ENCODE measurements around the gene APC.
"Not testable (repeated sequence)": the region's sequence is repeated elsewhere in the genome, so short reads cannot be mapped to it uniquely, and the experiment has no call there.

Gene APC

DNA sequence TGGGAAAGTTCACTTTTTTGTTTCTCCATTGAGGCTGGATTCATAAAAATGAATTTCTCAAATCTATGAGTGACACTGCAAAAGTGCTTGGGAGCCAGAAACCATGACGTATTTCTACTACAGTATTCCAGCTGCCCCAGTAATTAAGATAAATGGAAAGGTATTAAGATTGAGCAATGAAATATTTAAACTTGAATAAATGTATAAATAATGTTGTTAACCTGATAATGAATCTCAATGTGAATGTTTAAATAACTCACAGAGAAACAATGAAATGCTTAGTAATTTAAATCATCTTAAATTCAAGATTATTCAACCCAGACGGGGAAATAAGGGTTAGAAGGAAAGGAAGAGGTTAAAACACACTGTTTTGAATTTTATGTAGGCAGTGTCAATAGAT, 112.2 kb downstream of the APC start:
- Histone ChIP-seq H3K36me3 (replicated peaks; ENCODE audit: insufficient read depth, low read length) (no peaks in the 10 kb centered on the region), H3K4me2 (ENCODE audit: low read depth, low read length) (no peak overlapping the region), H3K27me3 (replicated peaks; ENCODE audit: insufficient read depth, low read length) (no peaks in the 10 kb centered on the region), H2AFZ (ENCODE audit: low read length) (no peak overlapping the region), H3K79me2 (ENCODE audit: low read length) (no peaks in the 10 kb centered on the region), H3K4me1 (ENCODE audit: low read length) (peaks cover 3% of the 10 kb centered on the region; the same call in 1 of the 2 replicates), H4K20me1 (ENCODE audit: insufficient read depth, low read length) (no peaks in the 10 kb centered on the region), H3K9me3 (replicated peaks; ENCODE audit: insufficient read depth, low read length) (no peaks in the 10 kb centered on the region), H3K9me2 (replicated peaks; ENCODE audit: insufficient read depth, low read length) (no peaks in the 10 kb centered on the region), H3K4me3 (ENCODE audit: low read length) (no peak overlapping the region), H3F3A (ENCODE audit: insufficient read depth, low read length) (no peaks in the 10 kb centered on the region), H3K9ac (ENCODE audit: low read length) (no peak overlapping the region), H3K27ac (ENCODE audit: low read length) (no peak overlapping the region)
- no peak for TF ChIP-seq EZH2 (optimal IDR thresholded peaks at IDR 0.05; ENCODE audit: low read depth, low read length)
- no peak for TF ChIP-seq EZH2phosphoT487 (IDR thresholded peaks at IDR 0.05; ENCODE audit: low read length)
- DNase-seq: no peak

DNA sequence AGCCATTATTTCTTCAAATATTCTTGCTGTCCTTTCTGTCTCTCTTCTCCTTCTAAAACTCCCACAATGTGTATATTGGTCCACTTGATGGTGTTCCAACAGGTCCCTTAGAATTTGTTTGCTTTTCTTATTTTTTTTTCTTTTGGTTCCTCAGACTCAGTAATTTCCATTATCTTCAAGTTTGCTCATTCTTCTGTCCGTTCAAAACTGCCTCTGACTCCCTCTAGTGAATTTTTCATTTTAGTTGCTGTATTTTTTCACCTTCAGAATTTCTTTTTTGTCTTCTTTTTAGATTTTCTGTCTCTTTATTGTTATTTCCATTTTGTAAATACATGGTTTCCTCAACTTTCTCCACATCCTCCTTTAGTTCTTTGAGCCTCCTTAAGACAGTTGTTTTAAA, 117.0 kb downstream of the APC start:
- Histone ChIP-seq H3K4me2 (ENCODE audit: low read depth, low read length) (no peak overlapping the region), H3K36me3 (replicated peaks; ENCODE audit: insufficient read depth, low read length) (no peaks in the 10 kb centered on the region), H3K79me2 (ENCODE audit: low read length) (no peaks in the 10 kb centered on the region), H3K9ac (ENCODE audit: low read length) (no peak overlapping the region), H3K27ac (ENCODE audit: low read length) (no peak overlapping the region), H3K27me3 (replicated peaks; ENCODE audit: insufficient read depth, low read length) (no peaks in the 10 kb centered on the region), H3K9me2 (replicated peaks; ENCODE audit: insufficient read depth, low read length) (no peaks in the 10 kb centered on the region), H3K4me1 (ENCODE audit: low read length) (no peaks in the 10 kb centered on the region; the same call in 1 of the 2 replicates), H4K20me1 (ENCODE audit: insufficient read depth, low read length) (no peaks in the 10 kb centered on the region), H3K4me3 (ENCODE audit: low read length) (no peak overlapping the region), H3K9me3 (replicated peaks; ENCODE audit: insufficient read depth, low read length) (no peaks in the 10 kb centered on the region), H2AFZ (ENCODE audit: low read length) (no peak overlapping the region), H3F3A (ENCODE audit: insufficient read depth, low read length) (no peaks in the 10 kb centered on the region)
- no peak for TF ChIP-seq EZH2 (optimal IDR thresholded peaks at IDR 0.05; ENCODE audit: low read depth, low read length)
- no peak for DNase-seq

DNA sequence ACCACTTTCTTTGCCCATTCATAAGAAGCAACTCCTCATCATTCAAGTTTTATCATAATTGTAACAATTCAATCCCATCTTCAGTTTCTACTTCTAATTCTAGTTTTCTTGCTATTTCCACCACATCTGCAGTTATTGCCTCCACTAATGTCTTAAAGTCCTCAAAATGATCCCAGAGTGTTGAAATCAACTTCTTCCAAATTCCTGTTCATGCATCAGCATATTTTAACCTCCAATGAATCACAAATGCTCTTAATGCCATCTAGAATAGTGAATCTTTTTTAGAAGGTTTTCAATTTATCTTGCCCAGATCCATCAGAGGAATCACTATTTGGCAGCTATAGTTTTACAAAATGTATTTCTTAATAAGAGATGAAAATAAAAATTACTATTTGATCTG, 120.2 kb downstream of the APC start:
- H3F3A ChIP-seq (ENCODE audit: insufficient read depth, low read length): peaks cover 5% of the 10 kb centered on the region; the same call in 1 of the 2 replicates
- 0 out of 2 replicates have a peak, but pooled peaks cover under 1% of the 10 kb centered on the region for H3K36me3 ChIP-seq (replicated peaks; ENCODE audit: insufficient read depth, low read length)
- H4K20me1 ChIP-seq (ENCODE audit: insufficient read depth, low read length): no peaks in the 10 kb centered on the region

DNA sequence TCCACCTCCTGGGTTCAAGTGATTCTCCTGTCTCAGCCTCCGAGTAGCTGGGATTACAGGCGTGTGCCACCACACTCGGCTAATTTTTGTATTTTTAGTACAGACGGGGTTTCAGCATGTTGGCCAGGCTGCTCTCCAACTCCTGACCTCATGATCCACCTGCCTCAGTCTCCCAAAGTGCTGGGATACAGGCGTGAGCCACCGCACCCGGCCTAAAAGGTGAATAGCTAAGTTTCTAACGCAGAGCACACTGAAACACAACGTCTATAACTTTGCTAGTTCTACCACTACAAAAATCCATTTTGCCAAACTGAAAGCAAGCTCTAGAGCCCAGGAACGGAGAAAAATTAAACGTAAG, 122.9 kb downstream of the APC start:
- not testable (repeated sequence) for DNase-seq; H3K9me3 ChIP-seq (replicated peaks; ENCODE audit: insufficient read depth, low read length); H4K20me1 ChIP-seq (ENCODE audit: insufficient read depth, low read length); H3K4me1 ChIP-seq (ENCODE audit: low read length); H3K27me3 ChIP-seq (replicated peaks; ENCODE audit: insufficient read depth, low read length); H3F3A ChIP-seq (ENCODE audit: insufficient read depth, low read length); H3K9me2 ChIP-seq (replicated peaks; ENCODE audit: insufficient read depth, low read length)
- Histone ChIP-seq H2AFZ (ENCODE audit: low read length) (peak overlapping the region; percentile 94), H3K27ac (ENCODE audit: low read length) (peak overlapping the region; percentile 77), H3K79me2 (ENCODE audit: low read length) (peaks cover 42% of the 10 kb centered on the region), H3K9ac (ENCODE audit: low read length) (peak overlapping the region; percentile 92), H3K36me3 (replicated peaks; ENCODE audit: insufficient read depth, low read length) (peaks cover 18% of the 10 kb centered on the region), H3K4me2 (ENCODE audit: low read depth, low read length) (peak overlapping the region; percentile 86), H3K4me3 (ENCODE audit: low read length) (peak overlapping the region; percentile 87)

More for the DNA sequence above, 120.2 kb downstream of the APC start:
- Histone ChIP-seq H3K9me3 (replicated peaks; ENCODE audit: insufficient read depth, low read length) (no peaks in the 10 kb centered on the region), H3K27ac (ENCODE audit: low read length) (no peak overlapping the region), H2AFZ (ENCODE audit: low read length) (no peak overlapping the region), H3K4me2 (ENCODE audit: low read depth, low read length) (no peak overlapping the region), H3K9me2 (replicated peaks; ENCODE audit: insufficient read depth, low read length) (no peaks in the 10 kb centered on the region), H3K4me1 (ENCODE audit: low read length) (peaks cover 7% of the 10 kb centered on the region), H3K79me2 (ENCODE audit: low read length) (peaks cover 18% of the 10 kb centered on the region), H3K9ac (ENCODE audit: low read length) (no peak overlapping the region), H3K27me3 (replicated peaks; ENCODE audit: insufficient read depth, low read length) (no peaks in the 10 kb centered on the region), H3K4me3 (ENCODE audit: low read length) (no peak overlapping the region)
- no peak for TF ChIP-seq EZH2 (optimal IDR thresholded peaks at IDR 0.05; ENCODE audit: low read depth, low read length)
- DNase-seq: no peak

DNA sequence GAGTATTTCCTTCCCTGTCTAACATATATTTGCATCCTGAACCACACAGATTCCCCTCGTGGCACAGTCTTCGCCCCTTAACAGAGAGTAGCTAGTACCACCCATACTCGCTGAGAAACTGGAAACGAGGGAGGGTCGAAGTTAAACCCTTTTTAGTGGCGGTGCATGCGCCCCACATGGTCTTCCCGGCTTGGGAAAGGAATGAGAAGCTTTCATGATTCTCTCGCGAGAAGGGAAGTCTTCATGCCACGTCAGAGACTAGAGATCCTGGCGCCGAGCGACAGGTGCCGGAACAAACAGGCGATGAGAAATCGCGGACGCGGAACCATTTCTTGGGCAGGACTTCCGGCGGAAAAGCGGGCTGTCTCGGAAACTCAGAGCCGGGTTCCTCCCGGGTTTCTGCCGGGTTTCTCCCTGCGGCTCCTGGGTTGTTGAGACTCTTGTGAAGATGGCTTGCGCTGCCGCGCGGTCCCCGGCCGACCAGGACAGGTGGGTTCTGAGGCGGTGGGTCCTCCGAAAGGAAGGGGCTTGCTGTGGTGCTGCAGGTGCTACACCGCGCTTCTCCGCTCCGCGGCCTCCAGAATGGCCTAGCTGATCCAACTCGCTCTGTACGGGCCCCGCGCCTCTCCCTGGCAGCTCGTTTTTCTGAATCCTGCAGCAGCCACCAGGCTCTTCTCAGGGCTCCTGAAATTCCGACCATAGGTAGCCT, 123.4 kb downstream of the APC start, which contains the start of gene SRP19:
Gene SRP19, plus strand, starts transcription at position 359 of the 709 bp plus-strand sequence. Its CDS starts 90 bp downstream, at position 449.
- peaks cover 18% of the 10 kb centered on the region for H3K36me3 ChIP-seq (replicated peaks; ENCODE audit: insufficient read depth, low read length)
- peaks cover 5% of the 10 kb centered on the region; the same call in 1 of the 2 replicates for H3F3A ChIP-seq (ENCODE audit: insufficient read depth, low read length)
- TF ChIP-seq EZH2phosphoT487 (IDR thresholded peaks at IDR 0.05; ENCODE audit: low read length): no peak
- H3K4me2 ChIP-seq (ENCODE audit: low read depth, low read length): peak within 1 kb of the TSS; percentile 86
- peaks cover 46% of the 10 kb centered on the region for H3K79me2 ChIP-seq (ENCODE audit: low read length)
- H3K4me3 ChIP-seq (ENCODE audit: low read length): peak within 1 kb of the TSS; percentile 87
- peak within 1 kb of the TSS; percentile 77 for H3K27ac ChIP-seq (ENCODE audit: low read length)
- peak within 1 kb of the TSS; percentile 92 for H3K9ac ChIP-seq (ENCODE audit: low read length)
- no peaks in the 10 kb centered on the region for H3K9me3 ChIP-seq (replicated peaks; ENCODE audit: insufficient read depth, low read length)
- no peaks in the 10 kb centered on the region for H3K27me3 ChIP-seq (replicated peaks; ENCODE audit: insufficient read depth, low read length)
- DNase-seq: peak; percentile 97
- no peaks in the 10 kb centered on the region for H3K9me2 ChIP-seq (replicated peaks; ENCODE audit: insufficient read depth, low read length)
- peak within 1 kb of the TSS; percentile 94 for H2AFZ ChIP-seq (ENCODE audit: low read length)
- H4K20me1 ChIP-seq (ENCODE audit: insufficient read depth, low read length): no peaks in the 10 kb centered on the region
- H3K4me1 ChIP-seq (ENCODE audit: low read length): peaks cover 9% of the 10 kb centered on the region
